H1 (cell line): ENCODE results near the gene C17orf114.

Experiments used
- CTCF ChIA-PET: fragments of 300-600 bp; sonication (Branson Sonifier 250); formaldehyde crosslinking; loops from one replicate; lab custom pipeline; 2021; ENCODE audit not compliant: partially characterized antibody; lab: Charles Lee
- POLR2A ChIA-PET: fragments of 300-600 bp; sonication (Branson Sonifier 250); formaldehyde crosslinking; loops from one replicate; lab custom pipeline; 2021; ENCODE audit warnings: inconsistent platforms; ENCODE audit not compliant: partially characterized antibody; lab: Charles Lee
- DNase-seq, 2 experiments: peaks; one replicate each; pipeline versions ENCODE4 v3.0.0 to v3.0.0-alpha.2; 2010 to 2022; ENCODE audit warnings: low spot score in 2 of 2, low read depth in 1 of 2, mixed read lengths in 1 of 2
- FAIRE-seq: peaks from 2 replicates; lab custom pipeline; 2011; peaks lifted over from hg19 to GRCh38; lab: Jason Lieb, UNC
- H2AFZ ChIP-seq: 2 replicates; pipeline ENCODE4 v1.8.1; 2012; ENCODE audit warnings: low read length, inconsistent platforms
- H2AK5ac ChIP-seq: 2 replicates; pipeline ENCODE4 v1.6.1; 2013; ENCODE audit warnings: low read depth, low read length
- H2BK120ac ChIP-seq: replicated peaks from 2 replicates; pipeline ENCODE3; 2013; ENCODE audit warnings: low read depth, low read length, inconsistent platforms
- H2BK12ac ChIP-seq: 2 replicates; pipeline ENCODE4 v1.6.1; 2013; ENCODE audit warnings: low read depth, low read length
- H2BK15ac ChIP-seq: 2 replicates; pipeline ENCODE4 v1.6.1; 2013; ENCODE audit warnings: low read length
- H2BK20ac ChIP-seq: 2 replicates; pipeline ENCODE4 v1.6.1; 2013; ENCODE audit warnings: low read length
- H2BK5ac ChIP-seq: 2 replicates; pipeline ENCODE4 v1.6.1; 2013; ENCODE audit warnings: low read depth, low read length
- H3K14ac ChIP-seq: 2 replicates; pipeline ENCODE4 v1.6.1; 2013; ENCODE audit warnings: inconsistent platforms; ENCODE audit not compliant: insufficient read length
- H3K18ac ChIP-seq: 2 replicates; pipeline ENCODE4 v1.6.1; 2013; ENCODE audit warnings: low read length; ENCODE audit errors: extremely low read depth
- H3K23ac ChIP-seq: 2 replicates; pipeline ENCODE4 v1.6.1; 2013; ENCODE audit warnings: inconsistent platforms; ENCODE audit not compliant: insufficient read length
- H3K23me2 ChIP-seq: 2 replicates; pipeline ENCODE4 v1.6.1; 2013; ENCODE audit warnings: low read depth, low read length
- H3K27ac ChIP-seq: 2 replicates; pipeline ENCODE4 v1.6.1; 2011; ENCODE audit warnings: low read depth, low read length, inconsistent platforms
- H3K27me3 ChIP-seq, 4 experiments: replicated peaks in 1 of 4; 1 replicate in 1 of 4; 2 replicates in 3 of 4; pipeline versions ENCODE4 v1.6.1 to v1.8.1; 2011 to 2013; ENCODE audit warnings: low read length in 3 of 4, mild to moderate bottlenecking in 3 of 4, inconsistent platforms in 2 of 4, mixed read lengths in 2 of 4, moderate library complexity in 1 of 4; ENCODE audit not compliant: control insufficient read depth in 3 of 4, insufficient read depth in 3 of 4; ENCODE audit errors: extremely low read depth in 1 of 4
- H3K36me3 ChIP-seq, 4 experiments: 2 replicates each; pipeline versions ENCODE4 v1.6.1 to v1.8.1; 2011 to 2013; ENCODE audit warnings: mild to moderate bottlenecking in 4 of 4, low read length in 3 of 4, moderate library complexity in 2 of 4, control low read depth in 1 of 4, inconsistent platforms in 1 of 4; ENCODE audit not compliant: insufficient read depth in 4 of 4, control insufficient read depth in 2 of 4
- H3K4ac ChIP-seq: replicated peaks from 2 replicates; pipeline ENCODE3; 2013; ENCODE audit warnings: low read length, low read depth, mixed read lengths, inconsistent platforms; ENCODE audit not compliant: insufficient read length
- H3K4me1 ChIP-seq, 4 experiments: replicated peaks in 1 of 4; 1 replicate in 1 of 4; 2 replicates in 3 of 4; pipeline versions ENCODE4 v1.6.1 to v1.8.1; 2011 to 2013; ENCODE audit warnings: low read length in 3 of 4, inconsistent platforms in 2 of 4, mixed read lengths in 1 of 4; ENCODE audit not compliant: insufficient read depth in 4 of 4, control insufficient read depth in 3 of 4
- H3K4me2 ChIP-seq, 2 experiments: 2 replicates each; pipeline versions ENCODE4 v1.6.1 to v1.8.1; 2011 to 2013; ENCODE audit warnings: low read depth in 2 of 2, low read length in 2 of 2, control low read depth in 1 of 2, inconsistent platforms in 1 of 2, mild to moderate bottlenecking in 1 of 2; ENCODE audit not compliant: insufficient read depth in 1 of 2
- H3K4me3 ChIP-seq, 4 experiments: fragments of 200-600, 300-600 bp in 1 of 4; sonication (generic), shearing (Covaris generic), sonication (Bioruptor Twin) in 1 of 4; 2 replicates each; pipeline versions ENCODE4 v1.5.1 to v1.8.1; 2011 to 2016; ENCODE audit warnings: low read length in 4 of 4, low read depth in 3 of 4, control low read depth in 2 of 4, inconsistent platforms in 2 of 4, mild to moderate bottlenecking in 2 of 4, mixed read lengths in 1 of 4, moderate library complexity in 1 of 4; ENCODE audit not compliant: insufficient read depth in 2 of 4; ENCODE audit errors: extremely low read depth in 1 of 4
- H3K56ac ChIP-seq: replicated peaks from 2 replicates; pipeline ENCODE3; 2013; ENCODE audit warnings: low read depth, mild to moderate bottlenecking, mixed read lengths, low read length, inconsistent platforms; ENCODE audit not compliant: insufficient read length
- H3K79me1 ChIP-seq: 2 replicates; pipeline ENCODE4 v1.6.1; 2013; ENCODE audit warnings: low read depth, low read length, control low read depth
- H3K79me2 ChIP-seq, 2 experiments: 2 replicates each; pipeline versions ENCODE4 v1.6.1 to v1.8.1; 2012 to 2013; ENCODE audit warnings: low read length in 2 of 2, mild to moderate bottlenecking in 2 of 2, inconsistent platforms in 1 of 2; ENCODE audit not compliant: insufficient read depth in 2 of 2, control insufficient read depth in 1 of 2
- H3K9ac ChIP-seq, 4 experiments: replicated peaks in 1 of 4; 1 replicate in 1 of 4; 2 replicates in 3 of 4; pipeline versions ENCODE4 v1.6.1 to v1.8.1; 2011 to 2013; ENCODE audit warnings: low read depth in 3 of 4, low read length in 3 of 4, control low read depth in 2 of 4, mild to moderate bottlenecking in 2 of 4, moderate library complexity in 2 of 4, inconsistent platforms in 1 of 4; ENCODE audit errors: extremely low read depth in 1 of 4
- H3K9me3 ChIP-seq, 2 experiments: 2 replicates each; pipeline versions ENCODE4 v1.6.1 to v1.8.1; 2012 to 2013; ENCODE audit warnings: mild to moderate bottlenecking in 2 of 2, moderate library complexity in 2 of 2, control low read depth in 1 of 2, inconsistent platforms in 1 of 2, low read depth in 1 of 2, low read length in 1 of 2, mixed read lengths in 1 of 2; ENCODE audit not compliant: insufficient read depth in 2 of 2
- H4K20me1 ChIP-seq, 2 experiments: replicated peaks in 1 of 2; 2 replicates each; pipeline versions ENCODE3 to v1.8.1; 2011 to 2013; ENCODE audit warnings: inconsistent platforms in 2 of 2, low read length in 2 of 2, mild to moderate bottlenecking in 1 of 2; ENCODE audit not compliant: insufficient read depth in 2 of 2, control insufficient read depth in 1 of 2
- H4K5ac ChIP-seq: 2 replicates; pipeline ENCODE4 v1.6.1; 2013; ENCODE audit warnings: low read length, low read depth, mixed read lengths, inconsistent platforms; ENCODE audit not compliant: insufficient read length
- H4K8ac ChIP-seq: 2 replicates; pipeline ENCODE4 v1.8.0; 2013; ENCODE audit warnings: mild to moderate bottlenecking, moderate library complexity, low read length, inconsistent platforms; ENCODE audit not compliant: insufficient read depth; ENCODE audit errors: extremely low read depth
- H4K91ac ChIP-seq: replicated peaks from 2 replicates; pipeline ENCODE3; 2013; ENCODE audit warnings: low read length, mixed read lengths, inconsistent platforms; ENCODE audit not compliant: insufficient read length
- BACH1 ChIP-seq: IDR thresholded peaks from 2 replicates; pipeline ENCODE4 v1.6.1; 2012; ENCODE audit warnings: low read length, improper control_type of control experiment
- CREB1 ChIP-seq: IDR thresholded peaks from 2 replicates; pipeline ENCODE4 v1.6.1; 2012; ENCODE audit warnings: inconsistent platforms
- CTBP2 ChIP-seq: IDR thresholded peaks from 2 replicates; pipeline ENCODE4 v1.7.0; 2011; ENCODE audit warnings: borderline replicate concordance, mild to moderate bottlenecking, moderate library complexity, mixed read lengths, low read length; ENCODE audit not compliant: insufficient read depth, insufficient read length
- KDM1A ChIP-seq: fragments of 200-600, 300-600 bp; sonication (generic); IDR thresholded peaks from 2 replicates; pipeline ENCODE4 v1.7.1; 2016; ENCODE audit warnings: mild to moderate bottlenecking, low read length, borderline replicate concordance
- KDM4A ChIP-seq: IDR thresholded peaks from one replicate; pipeline ENCODE4 v1.7.1; 2012; ENCODE audit warnings: low read depth, mild to moderate bottlenecking, moderate library complexity, low read length, inconsistent platforms; ENCODE audit not compliant: severe bottlenecking
- NRF1 ChIP-seq: IDR thresholded peaks from 2 replicates; pipeline ENCODE4 v1.6.1; 2011; ENCODE audit warnings: mild to moderate bottlenecking, low read depth, low read length, improper control_type of control experiment
- RAD21 ChIP-seq, 2 experiments: IDR thresholded peaks in 1 of 2; conservative IDR thresholded peaks in 1 of 2; 2 replicates each; pipeline ENCODE4 v1.6.1; 2011; ENCODE audit warnings: low read depth in 2 of 2, low read length in 2 of 2, improper control_type of control experiment in 1 of 2, inconsistent platforms in 1 of 2, mild to moderate bottlenecking in 1 of 2, moderate library complexity in 1 of 2
- TAF7 ChIP-seq: optimal IDR thresholded peaks from 2 replicates; pipeline ENCODE3; 2011; ENCODE audit warnings: low read depth, mild to moderate bottlenecking, inconsistent platforms, low read length, moderate library complexity, borderline replicate concordance
- WGBS, 2 experiments: shearing (Covaris generic) in 1 of 2; methylation state at CpG; one replicate each; pipeline versions ENCODE4 v1.1.6 to v1.1.7; 2013 to 2015; ENCODE audit warnings: low lambda C conversion rate in 2 of 2, mixed read lengths in 2 of 2, inconsistent platforms in 1 of 2, low coverage in 1 of 2, missing lambda C conversion rate in 1 of 2; ENCODE audit not compliant: insufficient replicate concordance in 2 of 2, insufficient coverage in 1 of 2, insufficient read length in 1 of 2; ENCODE audit errors: extremely low coverage in 1 of 2, missing lambda C conversion rate in 1 of 2; 5-methylcytosine and 5-hydroxymethylcytosine counted together
- TF ChIP-seq, protein P1 (sequence below): IDR thresholded peaks from 2 replicates; pipeline ENCODE4 v1.6.1; 2012; ENCODE audit warnings: inconsistent platforms
- TF ChIP-seq, protein P2 (sequence below): IDR thresholded peaks from 2 replicates; pipeline ENCODE4 v1.6.1; 2012; ENCODE audit warnings: inconsistent platforms

Gene C17orf114

DNA sequence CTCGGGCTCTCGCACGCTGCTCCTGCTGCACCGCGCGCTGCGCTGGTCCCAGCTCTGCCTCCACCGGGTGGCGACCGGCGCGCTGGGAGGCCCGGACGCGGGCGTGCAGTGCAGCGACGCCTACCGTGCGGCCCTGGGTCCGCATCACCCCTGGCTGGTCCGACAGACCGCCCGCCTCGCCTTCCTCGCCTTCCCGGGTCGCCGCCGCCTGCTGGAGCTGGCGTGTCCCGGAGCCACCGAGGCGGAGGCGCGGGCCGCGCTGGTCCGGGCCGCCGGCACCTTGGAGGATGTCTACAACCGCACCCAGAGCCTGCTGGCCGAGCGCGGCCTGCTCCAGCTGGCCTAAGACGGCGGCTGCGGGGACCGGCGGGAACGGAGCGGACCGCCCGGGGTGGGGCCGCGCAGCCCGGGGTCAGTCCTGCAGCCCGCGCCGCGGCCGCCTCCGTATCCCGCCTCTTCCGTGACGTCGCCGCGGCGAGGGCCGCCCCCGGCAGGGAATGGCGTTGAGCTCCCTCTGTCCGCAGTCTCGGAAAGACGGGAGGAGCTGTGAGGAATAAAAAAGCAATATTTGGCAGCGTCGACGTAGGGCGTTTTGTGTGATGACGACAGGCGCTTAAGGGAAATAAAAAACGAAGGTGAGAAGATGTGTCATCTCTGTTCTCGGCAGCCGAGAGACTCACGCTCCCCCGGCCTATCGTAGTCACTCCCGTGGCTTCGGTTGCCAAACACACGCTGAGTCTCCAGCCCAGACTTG is 12.0 kb downstream of the C17orf114 start:
- H3K14ac ChIP-seq, result no peak overlapping the region
- no peak overlapping the region for H2BK120ac ChIP-seq
- H2AFZ ChIP-seq, result peak overlapping the region; percentile 97
- H4K8ac ChIP-seq, result peak overlapping the region; percentile 89; the same call in 1 of the 2 replicates
- H4K91ac ChIP-seq, result no peak overlapping the region
- H2AK5ac ChIP-seq, result no peak overlapping the region
- H2BK5ac ChIP-seq, result no peak overlapping the region
- ChIA-PET POLR2A (interaction anchor here (1.1 to 3.1 kb wide), 11 partner anchors 15 to 150 kb away, joined by 3 to 15 read pairs (median 4); partner anchors contain the start of genes PLD2, RNF167 and SLC25A11), CTCF (interaction anchor here (0.7 to 4.8 kb wide), 28 partner anchors 11 to 227 kb away, joined by 3 to 27 read pairs (median 4); partner anchors contain the start of genes MED11, PLD2 and TM4SF5)
- H3K27ac ChIP-seq, result no peak overlapping the region
- DNase-seq (peak in 1 of 2 experiments; percentile 81), FAIRE-seq (no peak)
- H3K4me2 ChIP-seq, result peak overlapping the region; percentile 70 to 98
- H3K9me3 ChIP-seq, result no peaks in the 10 kb centered on the region
- H3K23me2 ChIP-seq, result peaks cover 17% of the 10 kb centered on the region
- H3K4ac ChIP-seq, result no peak overlapping the region
- H3K9ac ChIP-seq, result peak overlapping the region; percentile 23 to 60 (median 30); a peak in 5 of 7 replicates
- H3K27me3 ChIP-seq, result peaks cover 3 to 30% (median 17%) of the 10 kb centered on the region in 4 experiments
- no peaks in the 10 kb centered on the region for H3K79me2 ChIP-seq
- peak overlapping the region; percentile 71; the same call in 1 of the 2 replicates for H3K18ac ChIP-seq
- no peaks in the 10 kb centered on the region for H3K79me1 ChIP-seq
- no peak overlapping the region for H4K5ac ChIP-seq
- peak overlapping the region; percentile 19; the same call in 1 of the 2 replicates for H2BK15ac ChIP-seq
- 3% methylated on average over 70 of the region's 91 CpGs; no CpG with 5 or more reads in 1 of the 2 experiments for WGBS, 2 experiments
- H2BK12ac ChIP-seq, result peak overlapping the region; percentile 75
- no peaks in the 10 kb centered on the region for H3K36me3 ChIP-seq
- peaks cover 0 to 15% (median 8%) of the 10 kb centered on the region in 4 experiments; a peak in 5 of 7 replicates for H3K4me1 ChIP-seq
- H2BK20ac ChIP-seq, result no peak overlapping the region
- H3K4me3 ChIP-seq, result peak overlapping the region; percentile 46 to 74 (median 66)
- no peak overlapping the region for H3K56ac ChIP-seq
- H4K20me1 ChIP-seq, result peaks cover 0 to 2% of the 10 kb centered on the region in 2 experiments
- H3K23ac ChIP-seq, result no peak overlapping the region
- peak; percentile 58 for TF ChIP-seq CREB1
- TF ChIP-seq BACH1, result no peak
- no peak for TF ChIP-seq KDM1A
- TF ChIP-seq TAF7, result peak; percentile 21
- TF ChIP-seq, protein P1, sequence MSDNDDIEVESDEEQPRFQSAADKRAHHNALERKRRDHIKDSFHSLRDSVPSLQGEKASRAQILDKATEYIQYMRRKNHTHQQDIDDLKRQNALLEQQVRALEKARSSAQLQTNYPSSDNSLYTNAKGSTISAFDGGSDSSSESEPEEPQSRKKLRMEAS, result peak; percentile 52; the same call in 1 of the 2 replicates
- no peak for TF ChIP-seq NRF1
- peak; percentile 77 for TF ChIP-seq CTBP2
- TF ChIP-seq, protein P2, sequence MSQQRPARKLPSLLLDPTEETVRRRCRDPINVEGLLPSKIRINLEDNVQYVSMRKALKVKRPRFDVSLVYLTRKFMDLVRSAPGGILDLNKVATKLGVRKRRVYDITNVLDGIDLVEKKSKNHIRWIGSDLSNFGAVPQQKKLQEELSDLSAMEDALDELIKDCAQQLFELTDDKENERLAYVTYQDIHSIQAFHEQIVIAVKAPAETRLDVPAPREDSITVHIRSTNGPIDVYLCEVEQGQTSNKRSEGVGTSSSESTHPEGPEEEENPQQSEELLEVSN, result peak; percentile 55; the same call in 1 of the 2 replicates
- peak in 1 of 2 experiments; percentile 8; a peak in 2 of 4 replicates for TF ChIP-seq RAD21 (IDR thresholded peaks at IDR 0.05 in 1 of 2, conservative IDR thresholded peaks at IDR 0.05 in 1 of 2; ENCODE audit: low read depth in 2 of 2, low read length in 2 of 2)
- TF ChIP-seq KDM4A, result peak; percentile 55
